CD4-positive, alpha-beta T cell (primary cell): ENCODE measurements around the gene RASAL2. TPM values are rescaled to one million over a fixed set of nuclear protein-coding genes. Genes with fewer than 3 reads are reported as not detected.

ENCODE experiments used
- ATAC-seq: fragments of 200-7000 bp; cut with Tn5 transposase; one replicate; pipeline ENCODE4 v1.10.0; 2022; ENCODE audit warnings: mild to moderate bottlenecking; ENCODE audit not compliant: poor library complexity
- CTCF ChIA-PET: fragments of 350-600 bp; sonication (Branson Sonifier 250); formaldehyde crosslinking; loops from one replicate; lab custom pipeline; 2021; ENCODE audit warnings: antibody characterized with exemption, inconsistent platforms; lab: Charles Lee
- POLR2A ChIA-PET: fragments of 350-600 bp; sonication (Branson Sonifier 250); formaldehyde crosslinking; loops from one replicate; lab custom pipeline; 2021; ENCODE audit warnings: antibody characterized with exemption, inconsistent platforms; lab: Charles Lee
- DNase-seq, 14 experiments: peaks; one replicate each; pipeline ENCODE4 v3.0.0-alpha.2; 2013 to 2020; ENCODE audit warnings: mixed read lengths in 2 of 14
- H3K27ac ChIP-seq, 2 donors: one replicate each; pipeline versions ENCODE4 v1.5.1 to v1.7.0; 2013; ENCODE audit warnings: low read length in 2 of 2, low read depth in 1 of 2, mild to moderate bottlenecking in 1 of 2
- H3K27me3 ChIP-seq, 2 experiments: 1 replicate in 1 of 2; 2 replicates in 1 of 2; pipeline versions ENCODE4 v1.6.1 to v1.7.0; 2013; ENCODE audit warnings: low read length in 2 of 2, control low read depth in 1 of 2, mild to moderate bottlenecking in 1 of 2, moderate library complexity in 1 of 2; ENCODE audit not compliant: insufficient read depth in 2 of 2, control insufficient read depth in 1 of 2
- H3K36me3 ChIP-seq: one replicate; pipeline ENCODE4 v1.6.1; 2013; ENCODE audit warnings: low read length, control low read depth; ENCODE audit not compliant: insufficient read depth
- H3K4me1 ChIP-seq: one replicate; pipeline ENCODE4 v1.6.1; 2013; ENCODE audit warnings: low read length, control low read depth; ENCODE audit not compliant: insufficient read depth
- H3K4me3 ChIP-seq: one replicate; pipeline ENCODE4 v1.5.1; 2013; ENCODE audit warnings: mild to moderate bottlenecking, low read length, moderate library complexity
- H3K9me3 ChIP-seq, 2 experiments: 1 replicate in 1 of 2; 2 replicates in 1 of 2; pipeline versions ENCODE4 v1.6.1 to v1.7.0; 2013; ENCODE audit warnings: low read length in 2 of 2, mild to moderate bottlenecking in 2 of 2, control low read depth in 1 of 2, moderate library complexity in 1 of 2; ENCODE audit not compliant: control insufficient read depth in 1 of 2, insufficient read depth in 1 of 2
- H3K27ac Mint-ChIP-seq: one replicate; pipeline ENCODE4 v1.8.0; 2020; ENCODE audit warnings: mixed read lengths
- H3K27me3 Mint-ChIP-seq: one replicate; pipeline ENCODE4 v1.8.0; 2021; ENCODE audit warnings: mixed read lengths
- H3K36me3 Mint-ChIP-seq: one replicate; pipeline ENCODE4 v1.8.0; 2021; ENCODE audit warnings: low read depth, mixed read lengths
- H3K4me1 Mint-ChIP-seq: one replicate; pipeline ENCODE4 v1.8.0; 2021; ENCODE audit warnings: low read depth, mixed read lengths
- H3K4me3 Mint-ChIP-seq: one replicate; pipeline ENCODE4 v1.8.0; 2020; ENCODE audit warnings: mild to moderate bottlenecking, mixed read lengths
- H3K9me3 Mint-ChIP-seq: one replicate; pipeline ENCODE4 v1.8.0; 2020; ENCODE audit warnings: mixed read lengths
- CTCF ChIP-seq: fragments of 200-600 bp; IDR thresholded peaks from one replicate; pipeline ENCODE4 v1.8.0; 2022; ENCODE audit warnings: antibody characterized with exemption, mild to moderate bottlenecking
- intact Hi-C, 2 experiments: fragments of 100-400 bp; cut with DNase I in 1 of 2; cut with micrococcal nuclease in 1 of 2; formaldehyde crosslinking; loops; one replicate each; pipeline versions ENCODE4 v1.15.1 to v1.9.0; 2023 to 2025; cut with DNase I, micrococcal nuclease
- total RNA-seq, 174 experiments: library from RNA in 2 of 174; stranded (reverse) in 2 of 174; gene quantifications; one replicate each; pipeline ENCODE4 v1.2.3 and lab custom pipeline; 2021 to 2026

RASAL2 gene
- total RNA-seq, 2 experiments from 2014 or later: 0.03 TPM; not detected in 1

- Mint-ChIP-seq H3K4me3 (no peak overlapping the region), H3K27me3 (no peaks in the 10 kb centered on the region), H3K36me3 (no peaks in the 10 kb centered on the region), H3K4me1 (no peaks in the 10 kb centered on the region), H3K9me3 (peaks cover 3% of the 10 kb centered on the region), H3K27ac (no peak overlapping the region)
- intact Hi-C loops: no loop called here
- POLR2A ChIA-PET: no interaction called here
- H3K4me3 ChIP-seq: no peak overlapping the region
- CTCF ChIA-PET: no interaction called here
- H3K36me3 ChIP-seq: no peaks in the 10 kb centered on the region
- no peaks in the 10 kb centered on the region for H3K9me3 ChIP-seq
- DNase-seq: no peak
- TF ChIP-seq CTCF: no peak
- H3K4me1 ChIP-seq: no peaks in the 10 kb centered on the region
- no peaks in the 10 kb centered on the region for H3K27me3 ChIP-seq
- no peak overlapping the region for H3K27ac ChIP-seq
- ATAC-seq: no peak
Observed at GRCh38 chr1:178060789-178061556, 32.9 kb upstream of the RASAL2 start.

GRCh38 chr1:178061620-178062019 is 32.3 kb upstream of the RASAL2 start:
- POLR2A ChIA-PET: no interaction called here
- no peaks in the 10 kb centered on the region for H3K27me3 Mint-ChIP-seq
- no peaks in the 10 kb centered on the region for H3K9me3 ChIP-seq
- H3K27ac ChIP-seq: no peak overlapping the region
- intact Hi-C loops: no loop called here
- peaks cover 3% of the 10 kb centered on the region for H3K9me3 Mint-ChIP-seq
- H3K27ac Mint-ChIP-seq: no peak overlapping the region
- H3K4me1 ChIP-seq: no peaks in the 10 kb centered on the region
- no peaks in the 10 kb centered on the region for H3K4me1 Mint-ChIP-seq
- no peak overlapping the region for H3K4me3 Mint-ChIP-seq
- no peak overlapping the region for H3K4me3 ChIP-seq
- ATAC-seq (no peak), DNase-seq (no peak)
- no peaks in the 10 kb centered on the region for H3K36me3 ChIP-seq
- TF ChIP-seq CTCF: no peak
- no peaks in the 10 kb centered on the region for H3K36me3 Mint-ChIP-seq
- CTCF ChIA-PET: no interaction called here
- no peaks in the 10 kb centered on the region for H3K27me3 ChIP-seq

GRCh38 chr1:178064191-178064821 is 29.6 kb upstream of the RASAL2 start:
- CTCF ChIA-PET: no interaction called here
- Mint-ChIP-seq H3K36me3 (no peaks in the 10 kb centered on the region), H3K27me3 (no peaks in the 10 kb centered on the region), H3K27ac (no peak overlapping the region), H3K4me3 (no peak overlapping the region), H3K4me1 (no peaks in the 10 kb centered on the region), H3K9me3 (peaks cover 9% of the 10 kb centered on the region)
- H3K4me1 ChIP-seq: no peaks in the 10 kb centered on the region
- ATAC-seq (no peak), DNase-seq (no peak)
- H3K36me3 ChIP-seq: no peaks in the 10 kb centered on the region
- POLR2A ChIA-PET: no interaction called here
- no peaks in the 10 kb centered on the region for H3K27me3 ChIP-seq
- no peak overlapping the region for H3K27ac ChIP-seq
- no peak for TF ChIP-seq CTCF
- no peak overlapping the region for H3K4me3 ChIP-seq
- intact Hi-C loops: no loop called here
- no peaks in the 10 kb centered on the region for H3K9me3 ChIP-seq
